ENCODE data around the gene TBCEL.
"Not testable (repeated sequence)": the region's sequence is repeated elsewhere in the genome, so short reads cannot be mapped to it uniquely, and the experiment has no call there.

Gene TBCEL

GRCh38 chr11:121029813-121030445, 6.0 kb downstream of the TBCEL start:
- DNase-seq: no peak

GRCh38 chr11:121031167-121031566, 7.3 kb downstream of the TBCEL start:
- DNase-seq: no peak

GRCh38 chr11:121031648-121032047, 7.7 kb downstream of the TBCEL start:
- DNase-seq: not testable (repeated sequence)

GRCh38 chr11:121032546-121032945, 8.6 kb downstream of the TBCEL start:
- no peak for DNase-seq

GRCh38 chr11:121033635-121034034, 9.7 kb downstream of the TBCEL start:
- DNase-seq: no peak

GRCh38 chr11:121035169-121035755, 11.4 kb downstream of the TBCEL start:
- DNase-seq: no peak

- DNase-seq: peak; percentile 54
These were observed 11.9 kb downstream of the TBCEL start for GRCh38 chr11:121035780-121036179.

GRCh38 chr11:121037016-121037415, 13.1 kb downstream of the TBCEL start:
- DNase-seq: no peak

GRCh38 chr11:121038648-121039409, 14.9 kb downstream of the TBCEL start:
- no peak for DNase-seq

GRCh38 chr11:121039971-121040613, 16.2 kb downstream of the TBCEL start:
- DNase-seq: no peak

GRCh38 chr11:121040614-121041002, 16.7 kb downstream of the TBCEL start:
- no peak for DNase-seq

- no peak for DNase-seq
These were observed 17.2 kb downstream of the TBCEL start for GRCh38 chr11:121041072-121041471.

GRCh38 chr11:121042296-121042695, 18.4 kb downstream of the TBCEL start:
- no peak for DNase-seq

- no peak for DNase-seq
These were observed 24.0 kb downstream of the TBCEL start for GRCh38 chr11:121047926-121048325.

- no peak for DNase-seq
These were observed 24.7 kb downstream of the TBCEL start for GRCh38 chr11:121048464-121049233.

GRCh38 chr11:121053244-121053643, 29.3 kb downstream of the TBCEL start:
- DNase-seq: no peak

- DNase-seq: no peak
These were observed 30.4 kb downstream of the TBCEL start for GRCh38 chr11:121054266-121054665.

- DNase-seq: no peak
These were observed 31.2 kb downstream of the TBCEL start for GRCh38 chr11:121055076-121055475.

- no peak for DNase-seq
These were observed 34.0 kb downstream of the TBCEL start for GRCh38 chr11:121057922-121058321.

- DNase-seq: no peak
These were observed 35.0 kb downstream of the TBCEL start for GRCh38 chr11:121058941-121059340.

- no peak for DNase-seq
These were observed 35.7 kb downstream of the TBCEL start for GRCh38 chr11:121059605-121060004.

GRCh38 chr11:121063728-121064127, 39.8 kb downstream of the TBCEL start:
- DNase-seq: no peak

GRCh38 chr11:121066623-121067022, 42.7 kb downstream of the TBCEL start:
- no peak for DNase-seq

All from fibroblast of skin of right quadriceps (primary cell).